GM18526 (cell line): ENCODE data around the gene PAX7.

Experiments
- POLR2A ChIP-seq: IDR thresholded peaks from 3 replicates; pipeline ENCODE4 v1.6.1; 2011; ENCODE audit not compliant: insufficient read length; ENCODE audit errors: extremely low read depth

The PAX7 gene

GRCh38 chr1:18761948-18762840, 131.5 kb downstream of the PAX7 start:
- TF ChIP-seq POLR2A: no peak

GRCh38 chr1:18764362-18764761, 133.7 kb downstream of the PAX7 start:
- no peak for TF ChIP-seq POLR2A

DNA sequence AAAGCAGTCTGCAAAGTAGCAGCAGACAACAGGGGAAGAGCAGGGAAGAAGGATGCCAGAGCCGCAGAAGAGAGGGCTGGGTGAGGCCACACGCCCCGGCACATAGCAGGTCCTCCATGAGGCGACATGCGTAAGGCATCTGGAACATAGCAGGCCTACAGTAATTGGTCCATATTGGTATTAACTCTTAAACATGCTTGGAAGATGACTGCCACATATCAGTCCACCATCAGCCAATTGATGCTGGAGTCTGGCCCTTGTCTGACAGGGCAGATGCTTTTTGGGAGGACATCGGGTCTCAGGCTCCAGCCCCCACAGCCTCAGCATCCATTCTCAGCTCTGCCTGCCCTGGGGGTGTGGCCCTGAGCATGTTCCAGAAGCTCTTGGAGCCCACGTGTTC, 135.1 kb downstream of the PAX7 start:
- TF ChIP-seq POLR2A: no peak

GRCh38 chr1:18766328-18766727, 135.7 kb downstream of the PAX7 start:
- TF ChIP-seq POLR2A: no peak

GRCh38 chr1:18768086-18768485, 137.4 kb downstream of the PAX7 start:
- no peak for TF ChIP-seq POLR2A

DNA sequence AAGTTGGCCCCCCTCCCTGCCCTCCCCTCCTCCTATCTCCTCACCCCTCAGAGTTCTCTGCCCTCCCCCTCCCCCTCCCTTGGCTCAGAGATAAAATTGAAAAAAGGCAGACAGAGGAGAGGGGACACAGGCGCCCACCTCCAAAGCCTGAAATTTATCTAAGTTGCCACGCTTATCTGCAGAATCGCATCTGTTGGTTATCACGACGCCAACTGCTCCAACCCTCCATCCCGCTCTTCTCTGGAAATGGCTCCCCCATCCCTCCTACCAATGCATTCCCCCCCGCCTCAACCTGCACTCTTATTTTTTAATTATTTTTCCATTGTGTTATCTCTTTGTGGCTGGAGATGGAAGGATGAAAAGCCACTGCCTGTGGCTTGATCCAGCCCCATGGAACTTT, 138.5 kb downstream of the PAX7 start:
- no peak for TF ChIP-seq POLR2A

GRCh38 chr1:18770799-18771198, 140.2 kb downstream of the PAX7 start:
- TF ChIP-seq POLR2A: no peak

DNA sequence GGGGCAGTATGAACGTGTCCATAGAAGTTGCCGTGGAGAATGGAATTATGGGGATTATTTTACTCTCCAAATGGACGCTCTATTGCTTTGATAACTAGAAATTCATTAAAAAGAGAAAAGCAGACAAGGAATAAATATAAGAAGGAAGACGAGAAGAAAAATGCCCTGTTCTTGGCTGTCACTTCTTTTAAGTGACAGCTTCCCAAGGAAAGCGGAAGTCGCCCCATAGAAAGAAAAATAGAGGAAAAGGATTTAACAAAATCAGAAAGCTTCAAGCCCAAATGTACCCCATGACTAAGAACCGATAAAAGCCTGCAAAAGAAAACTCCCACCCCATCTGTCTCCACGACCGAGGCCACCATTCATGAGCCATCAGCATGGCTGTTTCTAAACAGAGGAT, 143.1 kb downstream of the PAX7 start:
- no peak for TF ChIP-seq POLR2A

DNA sequence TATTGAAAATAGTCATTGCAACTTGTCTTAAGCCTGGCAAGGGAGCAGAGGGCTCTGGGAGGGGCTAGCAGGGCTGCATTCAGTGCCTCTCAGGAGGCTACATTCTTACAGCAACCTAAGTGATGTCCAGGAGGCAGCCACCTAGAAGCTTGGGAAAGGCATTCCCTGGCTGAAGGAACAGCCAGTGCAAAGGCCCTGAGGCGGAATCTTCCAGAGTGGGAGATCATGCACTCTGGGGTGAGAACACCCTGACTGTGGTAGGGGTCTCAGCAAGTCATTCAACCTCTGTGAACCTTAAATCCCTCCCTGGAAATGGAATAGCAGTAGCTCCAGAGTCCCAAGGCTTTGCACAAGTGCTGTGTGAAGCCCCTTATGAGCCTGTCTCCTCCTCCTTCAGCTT, 144.7 kb downstream of the PAX7 start:
- TF ChIP-seq POLR2A: no peak

- no peak for TF ChIP-seq POLR2A
Measured at GRCh38 chr1:18776777-18777176, 146.1 kb downstream of the PAX7 start.

DNA sequence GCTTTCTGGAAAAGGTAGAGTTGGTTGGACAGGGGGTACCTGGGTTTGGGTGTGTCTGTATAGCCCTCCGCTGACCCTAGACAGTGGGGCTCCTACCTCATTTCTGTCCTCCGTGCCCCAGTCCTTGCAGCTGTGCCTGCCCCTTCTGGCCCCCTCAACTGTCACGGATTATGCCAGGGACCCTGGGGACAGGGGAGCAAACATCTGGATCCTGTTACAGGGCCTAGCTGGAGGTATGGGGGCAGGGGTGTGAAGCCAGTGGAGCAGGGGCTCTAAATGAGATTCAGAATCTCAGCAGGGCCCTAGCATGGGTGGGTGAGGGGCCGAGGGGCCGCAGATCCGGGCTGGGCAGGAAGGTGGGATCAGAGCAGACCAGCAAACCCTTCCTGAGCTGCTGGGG, 147.8 kb downstream of the PAX7 start:
- TF ChIP-seq POLR2A: no peak

DNA sequence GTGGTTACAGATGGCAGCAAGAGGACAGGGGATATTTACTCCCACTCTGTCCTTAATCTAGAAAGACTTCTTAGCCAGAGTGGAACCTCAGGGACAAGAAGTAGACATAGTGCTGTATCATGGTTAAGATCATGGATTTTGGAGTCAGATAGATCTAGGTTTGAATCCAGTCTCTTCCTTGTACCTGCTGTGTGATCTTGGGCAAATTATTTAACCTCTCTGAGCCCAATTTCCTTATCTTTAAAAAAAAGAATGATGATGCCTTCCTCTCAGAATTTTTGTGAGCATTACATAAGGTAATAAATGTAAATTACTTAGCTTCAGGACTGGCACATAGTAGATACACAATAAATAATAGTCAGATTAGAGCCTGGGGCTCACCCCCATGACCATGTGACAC, 150.4 kb downstream of the PAX7 start:
- no peak for TF ChIP-seq POLR2A

DNA sequence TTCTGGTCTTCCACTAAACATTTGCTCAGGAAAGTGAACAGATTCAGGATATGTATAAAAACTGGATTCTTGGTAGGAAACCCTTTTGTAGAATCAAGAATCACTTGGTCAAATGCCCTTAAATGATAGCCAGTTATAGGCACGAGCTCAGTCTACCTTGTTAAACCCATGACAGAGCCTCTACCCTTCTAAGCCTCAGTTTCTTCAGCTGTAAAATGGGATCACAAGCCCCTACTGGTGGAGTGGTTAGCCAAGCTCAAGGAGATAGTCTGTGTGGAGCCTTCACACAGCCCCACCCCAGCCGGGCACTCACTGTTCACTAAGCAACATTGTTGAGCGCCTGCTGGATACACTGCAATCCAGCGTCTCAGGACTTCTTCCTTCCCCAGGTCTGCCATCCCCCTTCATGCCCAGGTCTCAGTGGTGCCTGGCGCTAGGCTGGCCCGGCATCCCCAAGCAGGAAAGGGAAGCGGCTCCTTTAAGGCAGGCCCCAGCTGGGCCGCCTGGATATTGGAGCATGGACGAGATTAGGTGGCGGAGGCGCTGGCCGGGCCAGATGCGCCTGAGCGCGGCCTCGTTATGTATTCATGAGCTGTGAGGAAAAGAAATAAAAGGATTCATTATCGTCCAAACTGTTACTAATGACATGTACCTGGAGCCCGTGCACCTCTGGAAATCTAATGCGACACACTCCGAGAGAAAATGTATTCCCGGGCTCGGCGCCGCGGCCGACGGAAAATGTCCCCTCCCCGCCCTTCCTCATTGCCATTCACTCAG, 153.2 kb downstream of the PAX7 start:
- TF ChIP-seq POLR2A: no peak

DNA sequence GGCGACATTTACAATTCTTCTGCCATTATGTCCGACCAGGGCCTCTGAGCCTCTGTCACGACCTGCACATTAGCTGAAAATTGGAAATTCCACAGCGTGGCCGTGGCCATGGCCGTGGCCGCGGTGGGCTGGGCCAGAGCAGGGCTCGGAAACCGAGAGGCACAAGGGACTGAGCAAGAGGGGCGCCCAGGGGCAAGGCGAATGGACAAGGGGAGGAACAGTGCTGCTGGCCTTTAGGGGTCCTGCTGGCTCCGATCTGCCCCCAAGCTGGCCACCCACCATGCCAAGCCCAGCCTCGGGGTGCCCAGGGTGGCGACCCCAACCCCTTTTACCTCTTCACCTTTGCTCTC, 153.8 kb downstream of the PAX7 start:
- TF ChIP-seq POLR2A: no peak

DNA sequence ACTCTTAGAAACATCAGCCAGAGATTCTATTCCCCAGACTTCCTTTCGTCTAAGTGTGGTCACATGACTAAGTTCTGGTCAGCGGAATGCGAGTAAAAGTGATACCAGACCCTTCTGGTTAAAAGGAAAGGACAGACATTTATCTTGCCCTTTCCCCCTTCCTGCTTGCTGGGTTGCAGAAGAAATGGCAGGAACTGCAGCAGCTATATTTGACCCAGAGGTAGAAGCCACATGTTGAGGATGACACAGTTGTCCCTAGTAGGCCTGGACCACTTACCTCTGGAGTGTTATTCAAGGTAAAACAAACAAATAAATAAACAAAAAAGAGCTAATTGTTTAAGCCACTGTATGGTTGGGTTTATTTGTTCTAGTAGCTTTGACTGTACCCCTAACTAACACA, 155.5 kb downstream of the PAX7 start:
- TF ChIP-seq POLR2A: no peak

DNA sequence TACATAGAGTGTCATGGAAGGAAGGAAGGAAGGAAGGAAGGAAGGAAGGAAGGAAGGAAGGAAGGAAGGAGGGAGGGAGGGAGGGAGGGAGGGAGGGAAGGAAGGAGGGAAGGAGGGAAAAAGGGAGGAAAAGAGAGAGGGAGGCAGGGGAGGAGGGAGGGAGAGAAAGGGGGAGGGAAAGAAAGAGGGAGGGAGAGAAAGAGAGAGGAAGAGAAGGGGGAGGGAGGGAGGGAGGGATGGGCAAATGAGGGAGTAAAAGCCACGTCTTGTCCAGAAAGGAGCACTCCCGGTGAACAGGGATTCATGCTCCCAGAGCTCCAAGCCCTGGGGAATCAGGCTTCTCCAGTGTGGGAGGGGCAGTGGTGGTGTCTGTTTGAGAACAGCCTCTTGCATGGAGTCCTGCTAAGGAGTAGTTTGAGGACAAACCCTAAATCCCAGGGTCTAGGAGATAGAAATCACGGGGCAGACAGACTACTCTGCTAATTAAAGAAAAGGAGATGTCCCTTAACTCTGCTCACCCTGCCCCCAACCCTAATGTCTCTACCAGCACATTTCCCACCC, 157.3 kb downstream of the PAX7 start:
- no peak for TF ChIP-seq POLR2A

- no peak for TF ChIP-seq POLR2A
Measured at GRCh38 chr1:18789246-18789645, 158.6 kb downstream of the PAX7 start.

DNA sequence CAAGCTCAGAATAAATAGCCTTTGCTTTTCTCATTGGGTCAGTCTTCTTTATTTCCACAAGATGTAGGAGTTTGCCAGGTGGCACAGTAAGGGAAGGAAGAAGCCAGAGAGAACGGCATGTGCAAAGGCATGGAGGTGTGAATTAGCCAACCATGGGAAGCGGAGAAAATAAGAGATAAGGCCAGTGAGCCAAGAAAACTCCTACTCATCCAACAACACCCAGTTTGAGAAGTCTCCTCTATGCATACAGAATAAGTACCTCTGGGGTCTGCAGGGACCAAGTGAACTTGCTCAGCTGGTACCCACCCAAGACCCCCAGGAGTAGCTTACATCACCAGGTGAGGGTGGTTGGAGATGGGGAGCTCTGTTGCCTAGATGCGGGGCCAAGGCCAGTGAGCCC, 162.1 kb downstream of the PAX7 start:
- no peak for TF ChIP-seq POLR2A
